Trophoblast cell (in vitro differentiated cells and primary cell): ENCODE data around the gene BEST2.
"Not testable (repeated sequence)": the region's sequence is repeated elsewhere in the genome, so short reads cannot be mapped to it uniquely, and the experiment has no call there.

Experiments used
- DNase-seq, 2 donors: peaks; one replicate each; pipeline ENCODE4 v3.0.0-alpha.2; 2016
- H2AFZ ChIP-seq: 2 replicates; pipeline ENCODE4 v1.6.1; 2013; ENCODE audit warnings: low read length, moderate library complexity, mild to moderate bottlenecking; ENCODE audit not compliant: insufficient read depth, poor library complexity
- H2AK5ac ChIP-seq: 2 replicates; pipeline ENCODE4 v1.6.1; 2013; ENCODE audit warnings: mild to moderate bottlenecking, low read length
- H2BK120ac ChIP-seq: 2 replicates; pipeline ENCODE4 v1.6.1; 2013; ENCODE audit warnings: low read length, mild to moderate bottlenecking, moderate library complexity; ENCODE audit not compliant: insufficient read depth, poor library complexity
- H2BK12ac ChIP-seq: 2 replicates; pipeline ENCODE4 v1.6.1; 2013; ENCODE audit warnings: mild to moderate bottlenecking, low read length, moderate library complexity
- H2BK5ac ChIP-seq: 2 replicates; pipeline ENCODE4 v1.6.1; 2013; ENCODE audit warnings: low read length, low read depth, moderate library complexity, mild to moderate bottlenecking; ENCODE audit not compliant: poor library complexity
- H3K14ac ChIP-seq: 2 replicates; pipeline ENCODE4 v1.6.1; 2013; ENCODE audit warnings: mild to moderate bottlenecking, low read length
- H3K18ac ChIP-seq: 2 replicates; pipeline ENCODE4 v1.6.1; 2013; ENCODE audit warnings: mild to moderate bottlenecking, low read length
- H3K23ac ChIP-seq: 2 replicates; pipeline ENCODE4 v1.6.1; 2013; ENCODE audit warnings: low read length
- H3K27ac ChIP-seq: 2 replicates; pipeline ENCODE4 v1.5.1; 2013; ENCODE audit warnings: low read depth, mild to moderate bottlenecking, inconsistent platforms, low read length, moderate library complexity
- H3K27me3 ChIP-seq: 2 replicates; pipeline ENCODE4 v1.6.1; 2013; ENCODE audit warnings: inconsistent platforms, mild to moderate bottlenecking, low read length, moderate library complexity; ENCODE audit not compliant: insufficient read depth
- H3K36me3 ChIP-seq, 2 experiments: 1 replicate in 1 of 2; 2 replicates in 1 of 2; pipeline ENCODE4 v1.6.1; 2013; ENCODE audit warnings: low read length in 2 of 2, mild to moderate bottlenecking in 2 of 2, moderate library complexity in 1 of 2; ENCODE audit not compliant: insufficient read depth in 2 of 2, control insufficient read depth in 1 of 2
- H3K4ac ChIP-seq: 2 replicates; pipeline ENCODE4 v1.6.1; 2013; ENCODE audit warnings: low read depth, mild to moderate bottlenecking, low read length, moderate library complexity
- H3K4me1 ChIP-seq, 2 experiments: 1 replicate in 1 of 2; 2 replicates in 1 of 2; pipeline ENCODE4 v1.6.1; 2013; ENCODE audit warnings: low read length in 2 of 2, mild to moderate bottlenecking in 2 of 2, moderate library complexity in 1 of 2; ENCODE audit not compliant: insufficient read depth in 2 of 2, control insufficient read depth in 1 of 2
- H3K4me2 ChIP-seq: 2 replicates; pipeline ENCODE4 v1.6.1; 2013; ENCODE audit warnings: inconsistent platforms, mild to moderate bottlenecking, low read length, moderate library complexity
- H3K4me3 ChIP-seq: 2 replicates; pipeline ENCODE4 v1.5.1; 2013; ENCODE audit warnings: mild to moderate bottlenecking, low read depth, low read length, inconsistent platforms
- H3K79me1 ChIP-seq: one replicate; pipeline ENCODE4 v1.6.1; 2013; ENCODE audit warnings: low read length
- H3K79me2 ChIP-seq: 2 replicates; pipeline ENCODE4 v1.6.1; 2013; ENCODE audit warnings: low read length, mild to moderate bottlenecking; ENCODE audit not compliant: control insufficient read depth, insufficient read depth, poor library complexity
- H3K9ac ChIP-seq: 2 replicates; pipeline ENCODE4 v1.6.1; 2013; ENCODE audit warnings: mild to moderate bottlenecking, low read length
- H3K9me3 ChIP-seq: 2 replicates; pipeline ENCODE4 v1.6.1; 2013; ENCODE audit warnings: low read depth, mild to moderate bottlenecking, control low read depth, inconsistent platforms, low read length; ENCODE audit not compliant: insufficient read depth
- H4K12ac ChIP-seq: 2 replicates; pipeline ENCODE4 v1.6.1; 2013; ENCODE audit warnings: low read depth, mild to moderate bottlenecking, low read length, moderate library complexity
- H4K8ac ChIP-seq: 2 replicates; pipeline ENCODE4 v1.6.1; 2013; ENCODE audit warnings: low read depth, mild to moderate bottlenecking, low read length, moderate library complexity
- H4K91ac ChIP-seq: one replicate; pipeline ENCODE4 v1.6.1; 2013; ENCODE audit warnings: low read depth, mild to moderate bottlenecking, low read length, moderate library complexity
- WGBS: extraction: QIAGEN DNeasy Blood & Tissue Kit; methylation state at CpG from one replicate; pipeline ENCODE4 v1.1.7; 2013; ENCODE audit warnings: missing lambda C conversion rate; ENCODE audit not compliant: insufficient read length, insufficient coverage; ENCODE audit errors: extremely low coverage; 5-methylcytosine and 5-hydroxymethylcytosine counted together

BEST2 gene

DNA sequence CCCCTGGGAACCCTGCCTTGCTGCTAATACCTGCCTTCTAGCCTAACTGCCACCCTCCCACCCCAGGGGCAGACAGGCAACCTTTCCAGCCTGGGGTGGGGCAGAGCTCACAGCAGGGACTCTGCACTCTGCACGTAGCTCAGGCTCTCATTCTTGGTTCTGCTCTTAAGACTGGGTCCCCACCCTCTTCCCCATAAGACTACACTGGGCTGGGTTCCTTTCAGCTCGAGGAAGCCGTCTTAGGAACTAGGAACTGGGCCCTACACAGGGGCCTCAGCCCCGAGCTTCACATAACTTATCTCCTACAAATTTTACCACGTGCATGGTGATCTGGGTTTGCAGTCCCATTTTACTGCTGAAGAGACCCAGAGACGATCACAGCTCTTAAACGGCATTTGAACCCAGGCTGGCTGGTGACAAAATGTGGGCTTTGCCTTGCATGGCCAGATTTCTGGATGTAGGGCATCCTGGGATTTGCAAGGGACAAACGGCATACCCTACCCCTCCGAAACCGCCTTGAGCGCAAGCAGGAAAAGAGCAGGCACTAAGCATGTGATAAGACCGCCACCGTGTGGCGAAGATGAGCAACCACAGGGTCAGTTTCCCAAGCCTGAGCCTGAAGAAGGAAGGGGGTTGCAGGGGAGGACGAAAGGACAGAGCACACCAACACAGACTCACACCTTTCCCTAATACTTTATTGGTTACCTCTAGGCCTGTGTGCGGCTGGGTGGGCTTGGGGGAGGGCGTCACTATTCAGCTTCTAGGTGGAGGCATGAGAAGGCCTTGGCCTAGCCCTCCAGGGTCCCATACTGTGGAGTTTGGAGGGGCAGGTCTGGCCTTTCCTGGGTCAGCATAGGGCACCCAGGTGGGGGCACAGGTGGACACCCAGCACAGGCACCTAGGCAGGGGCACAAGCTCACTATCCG is 44.8 kb downstream of the BEST2 start:
- Histone ChIP-seq H3K18ac (no peak overlapping the region), H3K4ac (no peak overlapping the region), H3K36me3 (peaks cover 17 to 19% of the 10 kb centered on the region in 2 experiments), H3K79me1 (peaks cover 25% of the 10 kb centered on the region), H2AFZ (no peak overlapping the region), H4K8ac (no peak overlapping the region), H2BK5ac (no peak overlapping the region), H3K4me2 (no peak overlapping the region), H3K4me1 (peaks cover 3 to 6% of the 10 kb centered on the region in 2 experiments), H4K12ac (no peak overlapping the region), H3K79me2 (peaks cover 24% of the 10 kb centered on the region), H2BK120ac (no peak overlapping the region), H3K4me3 (no peak overlapping the region), H3K27ac (no peak overlapping the region), H3K23ac (no peak overlapping the region), H3K27me3 (no peaks in the 10 kb centered on the region), H3K9ac (no peak overlapping the region), H2AK5ac (no peak overlapping the region), H4K91ac (no peak overlapping the region), H3K9me3 (peaks cover 2% of the 10 kb centered on the region), H2BK12ac (no peak overlapping the region), H3K14ac (no peak overlapping the region)
- no CpG with 5 or more reads among the region's 18 CpGs for WGBS
- DNase-seq = peak; percentile 72 to 95

GRCh38 chr19:12797141-12797587 is 45.6 kb downstream of the BEST2 start:
- Histone ChIP-seq H3K4me3 (no peak overlapping the region), H3K23ac (no peak overlapping the region), H3K79me1 (peaks cover 20% of the 10 kb centered on the region), H3K79me2 (peaks cover 18% of the 10 kb centered on the region), H2AFZ (no peak overlapping the region), H3K9ac (no peak overlapping the region), H3K4me1 (peaks cover 6 to 10% of the 10 kb centered on the region in 2 experiments), H3K36me3 (peaks cover 17 to 19% of the 10 kb centered on the region in 2 experiments), H3K27ac (no peak overlapping the region), H3K14ac (no peak overlapping the region), H4K91ac (no peak overlapping the region), H3K4ac (no peak overlapping the region), H2AK5ac (no peak overlapping the region), H2BK5ac (no peak overlapping the region), H3K9me3 (peaks cover 2% of the 10 kb centered on the region), H3K4me2 (no peak overlapping the region), H4K12ac (no peak overlapping the region), H2BK12ac (no peak overlapping the region), H3K27me3 (no peaks in the 10 kb centered on the region), H3K18ac (no peak overlapping the region), H2BK120ac (no peak overlapping the region), H4K8ac (no peak overlapping the region)
- WGBS = no CpG with 5 or more reads among the region's 6 CpGs
- DNase-seq = no peak

- H3K4ac ChIP-seq, H2AK5ac ChIP-seq, H3K9me3 ChIP-seq, H2BK120ac ChIP-seq, H3K27ac ChIP-seq, H3K27me3 ChIP-seq, H2BK12ac ChIP-seq, DNase-seq, H2BK5ac ChIP-seq, H3K23ac ChIP-seq, H3K14ac ChIP-seq, H3K18ac ChIP-seq, H2AFZ ChIP-seq, H4K91ac ChIP-seq, H4K12ac ChIP-seq, H3K4me2 ChIP-seq, H3K9ac ChIP-seq, H4K8ac ChIP-seq, H3K4me3 ChIP-seq: not testable (repeated sequence)
- Histone ChIP-seq H3K79me1 (peaks cover 15% of the 10 kb centered on the region), H3K4me1 (peaks cover 7 to 13% of the 10 kb centered on the region in 2 experiments), H3K36me3 (peaks cover 17% of the 10 kb centered on the region in 2 experiments), H3K79me2 (peaks cover 14% of the 10 kb centered on the region)
- WGBS = no CpG with 5 or more reads among the region's 7 CpGs
Measured at GRCh38 chr19:12797607-12798006, 46.0 kb downstream of the BEST2 start.

DNA sequence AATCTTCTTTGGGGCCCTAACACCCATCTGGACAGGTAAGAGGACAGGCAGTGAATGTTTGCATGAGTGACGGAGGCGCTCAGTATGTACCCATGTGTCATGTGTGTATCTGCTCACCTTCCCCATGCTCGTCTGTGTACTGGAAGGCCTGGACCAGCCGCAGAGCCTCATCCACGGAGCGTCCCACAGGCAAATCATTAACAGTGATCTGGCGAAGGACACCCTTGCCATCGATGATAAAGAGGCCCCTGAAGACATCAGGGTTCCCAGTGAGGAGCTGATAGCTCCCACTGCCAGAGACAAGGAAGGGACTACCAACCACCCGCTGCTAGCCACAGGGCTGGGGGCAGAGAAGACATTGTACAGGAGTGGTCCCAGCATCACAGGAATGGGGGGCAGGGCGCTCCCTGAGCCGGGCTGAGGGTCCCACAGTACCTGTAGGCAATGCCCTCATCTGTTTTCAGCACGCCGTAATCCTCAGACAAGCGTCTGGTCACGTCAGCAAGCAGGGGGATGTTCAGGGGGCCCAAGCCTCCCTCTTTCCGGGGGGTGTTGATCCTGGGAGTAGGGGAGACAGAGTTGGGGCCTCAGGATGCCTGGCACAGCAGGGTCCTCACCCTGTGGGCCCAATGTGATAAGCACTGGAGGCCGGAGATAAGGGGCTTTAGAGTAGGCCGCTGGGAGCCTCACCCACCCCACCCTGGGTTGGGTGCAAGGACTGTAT is 48.3 kb downstream of the BEST2 start:
- H3K23ac ChIP-seq = no peak overlapping the region
- DNase-seq = no peak
- H4K8ac ChIP-seq = no peak overlapping the region
- no peak overlapping the region for H3K9ac ChIP-seq
- H4K12ac ChIP-seq = no peak overlapping the region
- H3K27me3 ChIP-seq = no peaks in the 10 kb centered on the region
- no peaks in the 10 kb centered on the region for H3K9me3 ChIP-seq
- H3K79me2 ChIP-seq = peaks cover 6% of the 10 kb centered on the region
- no peak overlapping the region for H2BK120ac ChIP-seq
- no peak overlapping the region for H3K4ac ChIP-seq
- no peak overlapping the region for H4K91ac ChIP-seq
- no peak overlapping the region for H3K14ac ChIP-seq
- no peak overlapping the region for H2AK5ac ChIP-seq
- peaks cover 4 to 9% of the 10 kb centered on the region in 2 experiments for H3K4me1 ChIP-seq
- H2BK12ac ChIP-seq = no peak overlapping the region
- peaks cover 17% of the 10 kb centered on the region in 2 experiments for H3K36me3 ChIP-seq
- peak overlapping the region; percentile 92 for H3K4me2 ChIP-seq
- no peak overlapping the region for H2BK5ac ChIP-seq
- no CpG with 5 or more reads among the region's 18 CpGs for WGBS
- no peak overlapping the region for H3K27ac ChIP-seq
- H2AFZ ChIP-seq = no peak overlapping the region
- H3K79me1 ChIP-seq = peaks cover 6% of the 10 kb centered on the region
- no peak overlapping the region for H3K18ac ChIP-seq
- no peak overlapping the region for H3K4me3 ChIP-seq
